GM21390 (cell line): ENCODE measurements around the gene ST3GAL3.

Experiments used
- ATAC-seq: cut with Tn5 transposase; IDR thresholded peaks from one replicate; pipeline ENCODE4 v1.9.1; 2021; ENCODE audit not compliant: unreplicated experiment

ST3GAL3 gene

GRCh38 chr1:43847290-43847689 lies 140.0 kb downstream of the ST3GAL3 start:
- ATAC-seq, result no peak

- no peak for ATAC-seq
Observed at GRCh38 chr1:43847882-43848281, 140.5 kb downstream of the ST3GAL3 start.

GRCh38 chr1:43849670-43850069 lies 142.3 kb downstream of the ST3GAL3 start:
- ATAC-seq, result no peak

GRCh38 chr1:43850591-43851233 lies 143.4 kb downstream of the ST3GAL3 start:
- no peak for ATAC-seq

- no peak for ATAC-seq
Observed at GRCh38 chr1:43851561-43852338, 144.4 kb downstream of the ST3GAL3 start.

GRCh38 chr1:43853161-43853921 lies 146.0 kb downstream of the ST3GAL3 start:
- ATAC-seq, result peak; percentile 79

GRCh38 chr1:43854473-43854872 lies 147.1 kb downstream of the ST3GAL3 start:
- no peak for ATAC-seq

GRCh38 chr1:43856188-43856587 lies 148.9 kb downstream of the ST3GAL3 start:
- no peak for ATAC-seq

GRCh38 chr1:43857163-43857562 lies 149.8 kb downstream of the ST3GAL3 start:
- ATAC-seq, result no peak

GRCh38 chr1:43858324-43858723 lies 151.0 kb downstream of the ST3GAL3 start:
- ATAC-seq, result no peak

- ATAC-seq, result no peak
Observed at GRCh38 chr1:43861337-43861736, 154.0 kb downstream of the ST3GAL3 start.

- ATAC-seq, result no peak
Observed at GRCh38 chr1:43861988-43862735, 154.8 kb downstream of the ST3GAL3 start.

- ATAC-seq, result no peak
Observed at GRCh38 chr1:43864111-43865045, 157.0 kb downstream of the ST3GAL3 start.

- ATAC-seq, result no peak
Observed at GRCh38 chr1:43866201-43866600, 158.9 kb downstream of the ST3GAL3 start.

- no peak for ATAC-seq
Observed at GRCh38 chr1:43867976-43868740, 160.8 kb downstream of the ST3GAL3 start.

GRCh38 chr1:43868741-43869067 lies 161.4 kb downstream of the ST3GAL3 start:
- no peak for ATAC-seq

- no peak for ATAC-seq
Observed at GRCh38 chr1:43870306-43870705, 163.0 kb downstream of the ST3GAL3 start.

- no peak for ATAC-seq
Observed at GRCh38 chr1:43871181-43871910, 164.0 kb downstream of the ST3GAL3 start.

GRCh38 chr1:43872280-43872679 lies 164.9 kb downstream of the ST3GAL3 start:
- no peak for ATAC-seq
